Activated naive CD8-positive, alpha-beta T cell treated with anti-CD3 and anti-CD28 coated beads, Interleukin-2, amount 50 U/mL, for 16 hours (primary cell): ENCODE results near the gene DAPK1.

ENCODE experiments used
- DNase-seq: peaks from one replicate; pipeline ENCODE4 v3.0.0-alpha.2; 2020; ENCODE audit warnings: low read depth, low spot score

The DAPK1 gene

DNA sequence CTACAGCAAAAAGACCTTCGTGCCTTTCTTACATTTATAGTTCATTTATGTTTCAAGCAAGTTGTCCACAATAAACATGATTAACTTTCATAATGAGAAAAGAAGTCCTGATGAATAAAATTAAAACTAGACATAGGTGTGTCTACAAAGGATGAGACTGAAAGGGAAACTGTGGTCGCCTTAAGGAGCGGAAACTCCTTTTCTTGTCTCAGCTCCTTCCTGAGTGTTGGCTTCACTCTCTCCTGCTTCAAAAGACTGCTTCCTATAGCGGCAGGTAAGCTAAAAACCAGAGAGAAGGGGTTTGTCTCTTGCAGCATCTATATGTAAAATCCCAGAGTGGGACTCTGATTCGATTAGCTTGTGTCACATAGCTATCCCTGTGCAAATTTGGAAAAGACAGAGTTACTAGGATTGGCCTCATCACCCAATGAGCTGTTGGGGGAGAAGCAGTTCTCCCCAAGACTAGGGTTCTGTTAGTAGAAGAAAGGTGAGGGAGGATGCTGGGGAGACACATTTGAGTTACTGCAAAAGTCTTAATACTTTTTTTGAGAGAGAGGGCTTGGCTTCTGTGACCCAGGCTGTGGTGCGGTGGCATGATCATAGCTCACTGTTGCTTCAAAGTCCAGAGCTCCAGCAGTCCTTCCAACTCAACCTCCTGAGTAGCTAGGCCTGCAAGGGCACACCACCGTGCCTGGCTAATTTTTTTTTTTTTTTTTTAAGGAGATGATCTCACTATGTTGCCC, 211.5 kb downstream of the DAPK1 start:
- DNase-seq: no peak

DNA sequence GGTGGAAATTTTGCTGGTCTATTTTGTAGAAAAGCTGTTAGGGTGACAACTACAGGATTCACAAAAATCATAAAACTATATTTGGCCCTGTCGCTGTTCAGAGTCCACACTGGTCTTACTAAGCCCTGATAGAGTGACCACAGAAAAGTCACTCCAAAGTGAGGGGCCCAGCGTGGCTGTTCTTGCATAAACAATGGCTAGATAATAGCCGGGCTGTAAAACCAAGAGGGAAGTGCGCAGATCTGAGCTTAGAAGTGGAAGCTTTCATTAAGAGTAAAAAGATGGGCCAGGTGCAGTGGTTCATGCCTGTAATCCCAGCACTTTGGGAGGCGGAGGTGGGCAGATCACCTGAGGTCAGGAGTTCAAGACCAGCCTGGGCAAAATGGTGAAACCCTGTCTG, 212.8 kb downstream of the DAPK1 start:
- DNase-seq: no peak

- no peak for DNase-seq
Observed at GRCh38 chr9:87711857-87712800, 214.5 kb downstream of the DAPK1 start.

GRCh38 chr9:87712801-87713277, 215.2 kb downstream of the DAPK1 start:
- DNase-seq: no peak

GRCh38 chr9:87713278-87713987, 215.8 kb downstream of the DAPK1 start:
- no peak for DNase-seq

DNA sequence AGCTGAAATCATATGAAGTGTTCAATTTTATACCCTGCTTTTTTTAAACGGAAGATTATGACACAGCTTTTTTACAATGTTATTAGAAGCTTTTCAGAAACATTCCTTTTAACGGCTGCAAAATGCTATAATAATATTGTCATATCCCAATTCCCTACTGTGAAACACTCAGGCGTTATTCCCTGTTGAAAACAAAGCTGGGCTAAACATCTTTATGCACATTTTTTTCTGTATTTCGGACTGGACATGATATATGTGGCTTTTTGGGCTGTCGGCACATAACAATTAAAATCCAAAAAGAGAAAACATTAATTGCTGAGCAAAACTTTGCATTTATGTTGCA, 216.3 kb downstream of the DAPK1 start:
- DNase-seq: no peak

DNA sequence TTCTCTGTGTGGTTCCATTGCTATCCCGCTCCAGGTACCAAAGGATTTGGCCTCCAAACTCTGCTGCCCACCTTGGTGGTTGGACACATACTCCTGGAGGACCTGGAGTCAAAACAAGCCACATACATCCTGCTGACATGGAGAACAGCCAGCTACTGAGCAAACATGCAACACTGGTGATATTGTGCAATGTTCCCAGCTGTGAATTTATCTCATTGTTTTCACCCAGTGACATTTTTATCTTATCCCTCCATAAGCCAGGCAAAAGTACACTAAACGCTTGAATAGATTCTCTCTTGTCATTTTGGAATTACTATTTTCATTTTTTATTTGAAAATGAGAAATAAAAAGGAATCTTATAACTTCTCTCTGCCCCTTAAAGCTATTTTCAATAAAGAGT, 217.2 kb downstream of the DAPK1 start:
- DNase-seq: no peak

- DNase-seq: no peak
Observed at GRCh38 chr9:87716141-87716540, 218.5 kb downstream of the DAPK1 start.

DNA sequence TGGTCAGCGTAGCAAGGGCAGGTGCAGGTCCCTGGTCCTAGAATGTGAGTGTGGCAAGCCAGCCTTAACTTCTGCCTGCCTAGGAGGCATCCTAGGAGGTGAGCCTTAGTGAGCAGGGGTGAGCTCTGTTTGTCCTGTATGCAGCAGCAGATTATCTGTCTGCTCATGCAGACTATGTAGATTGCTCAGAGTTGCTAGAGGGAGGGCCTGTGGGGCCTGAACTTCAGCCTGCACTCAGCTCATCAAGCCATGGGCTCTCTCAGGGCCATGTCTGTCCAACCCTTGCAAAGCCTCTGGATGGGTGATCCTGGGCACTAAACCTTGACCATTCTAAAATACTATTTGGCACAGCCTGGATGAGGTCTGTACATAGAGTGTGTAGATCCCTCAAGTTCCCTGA, 219.8 kb downstream of the DAPK1 start:
- DNase-seq: no peak

DNA sequence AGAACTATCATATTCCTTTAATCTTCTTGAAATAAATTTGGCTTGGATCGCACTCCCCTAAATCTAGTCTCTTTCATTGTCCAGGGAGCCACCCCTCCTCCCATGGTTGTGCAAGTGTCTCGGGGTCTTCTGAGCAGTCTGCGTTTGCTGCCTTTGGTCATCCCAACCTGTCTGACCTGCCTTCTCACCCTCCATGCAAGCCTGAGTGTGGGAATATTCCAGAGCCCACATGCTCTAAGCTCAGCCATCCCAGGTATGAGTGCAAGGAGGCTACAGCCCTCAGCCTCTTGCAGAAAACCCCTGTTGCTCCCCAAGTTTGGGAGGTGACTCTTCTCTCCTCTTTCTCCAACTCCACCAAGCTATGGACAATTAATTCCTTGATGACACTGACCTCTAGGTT, 220.6 kb downstream of the DAPK1 start:
- DNase-seq: no peak

- no peak for DNase-seq
Observed at GRCh38 chr9:87718852-87719612, 221.4 kb downstream of the DAPK1 start.

- DNase-seq: no peak
Observed at GRCh38 chr9:87720173-87720572, 222.5 kb downstream of the DAPK1 start.

DNA sequence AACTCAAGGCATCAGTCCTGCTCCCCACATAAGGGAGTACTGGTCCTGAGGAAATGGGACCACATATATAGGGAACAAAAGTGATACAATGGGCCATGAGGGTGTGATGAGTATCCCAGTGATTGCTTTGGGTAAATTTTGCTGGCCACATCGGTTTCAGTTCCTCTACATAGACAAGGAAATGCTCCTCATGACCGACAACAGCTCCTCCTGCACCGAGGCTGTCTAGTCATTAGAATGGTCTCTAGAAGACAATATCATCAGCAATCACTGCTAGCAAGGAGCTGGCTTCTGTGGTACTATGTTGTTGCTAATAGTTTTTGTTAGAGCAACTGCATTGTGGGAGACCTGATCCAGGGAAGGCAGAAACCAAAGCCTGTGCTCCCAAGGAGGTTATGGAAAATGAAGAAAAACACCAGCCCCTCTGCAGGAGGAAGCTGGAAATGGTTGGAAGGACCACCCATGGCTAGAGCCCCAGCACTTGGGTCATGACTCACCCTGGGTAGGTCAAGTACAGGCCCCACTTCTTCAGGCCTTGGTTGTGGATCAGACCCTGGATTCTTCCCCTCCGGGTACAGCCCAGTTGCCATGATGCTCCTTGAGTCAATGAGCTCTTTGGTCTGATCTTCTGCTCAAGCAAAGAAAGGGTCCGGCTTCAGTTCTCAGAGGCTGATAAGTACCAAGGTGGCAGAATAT, 224.9 kb downstream of the DAPK1 start:
- DNase-seq: no peak

- no peak for DNase-seq
Observed at GRCh38 chr9:87725356-87725899, 227.8 kb downstream of the DAPK1 start.

GRCh38 chr9:87725900-87726709, 228.4 kb downstream of the DAPK1 start, which contains the start of gene CTSL:
Gene CTSL, plus strand, starts transcription at chr9:87726119. Its CDS starts 1,485 bp downstream, at chr9:87727604.
- DNase-seq: no peak

- DNase-seq: no peak
Observed at GRCh38 chr9:87729246-87729645, 231.6 kb downstream of the DAPK1 start.

DNA sequence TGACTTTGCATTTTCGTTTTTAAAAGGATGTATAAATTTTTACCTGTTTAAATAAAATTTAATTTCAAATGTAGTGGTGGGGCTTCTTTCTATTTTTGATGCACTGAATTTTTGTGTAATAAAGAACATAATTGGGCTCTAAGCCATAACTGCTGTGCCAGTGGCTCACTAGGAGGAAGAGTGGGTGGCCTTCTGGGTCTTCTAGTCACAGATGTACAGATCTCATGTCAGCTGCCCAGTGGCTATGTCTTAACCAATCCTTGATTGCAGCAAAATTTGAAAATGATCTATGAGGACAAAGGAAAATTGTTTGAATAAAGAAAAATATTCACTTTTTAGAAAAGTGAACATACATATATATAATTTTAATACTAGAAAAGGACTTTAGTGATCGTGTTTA, 233.7 kb downstream of the DAPK1 start:
- no peak for DNase-seq

DNA sequence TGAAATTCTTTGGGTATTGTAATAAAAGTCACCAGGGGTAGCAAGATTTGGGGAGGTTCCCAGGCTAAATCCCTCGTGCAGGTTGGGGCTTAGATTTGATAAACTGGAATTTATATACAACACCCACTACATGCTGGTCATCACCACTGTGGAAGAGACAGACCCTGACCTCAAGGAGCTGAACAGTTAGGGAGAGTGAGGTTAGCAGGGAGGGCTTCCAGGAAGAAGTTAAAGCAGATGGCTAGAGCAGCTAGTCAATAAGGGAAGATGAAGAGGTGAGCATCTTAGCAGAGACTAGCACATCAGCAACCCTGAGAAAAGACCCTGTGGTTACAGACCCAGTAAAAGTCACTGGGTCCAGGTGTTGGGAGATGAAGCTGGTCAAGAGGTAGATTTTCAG, 234.7 kb downstream of the DAPK1 start:
- DNase-seq: no peak

GRCh38 chr9:87732756-87733155, 235.1 kb downstream of the DAPK1 start:
- no peak for DNase-seq
